HEK293 (cell line): Measurements from ENCODE around the gene RBPJL.

Source experiments
- CTCF ChIA-PET: fragments of 350-600 bp; formaldehyde crosslinking; extraction: SDS; loops from one replicate; lab custom pipeline; 2021; ENCODE audit warnings: antibody characterized with exemption; lab: Yijun Ruan, JAX
- POLR2A ChIA-PET: fragments of 300-600 bp; formaldehyde crosslinking; extraction: SDS; loops from one replicate; lab custom pipeline; 2020; ENCODE audit warnings: antibody characterized with exemption, inconsistent platforms; lab: Yijun Ruan, JAX
- H3K27ac ChIP-seq: fragments of 200-500 bp; sonication (Bioruptor generic); 2 replicates; pipeline ENCODE4 v1.5.1; 2014; ENCODE audit warnings: low read depth, low read length, control low read depth, inconsistent platforms; ENCODE audit errors: extremely low read depth
- H3K36me3 ChIP-seq, 2 experiments: fragments of 200-500 bp in 1 of 2; sonication (Bioruptor generic) in 1 of 2; 1 replicate in 1 of 2; 2 replicates in 1 of 2; pipeline ENCODE4 v1.5.1; 2014 to 2017; ENCODE audit warnings: inconsistent platforms in 2 of 2, low read length in 2 of 2; ENCODE audit not compliant: control insufficient read depth in 2 of 2, insufficient read depth in 1 of 2
- H3K4me1 ChIP-seq: fragments of 200-500 bp; sonication (Bioruptor generic); 2 replicates; pipeline ENCODE4 v1.5.1; 2014; ENCODE audit warnings: mild to moderate bottlenecking, low read length, inconsistent platforms; ENCODE audit not compliant: control insufficient read depth, insufficient read depth
- H3K4me3 ChIP-seq: 2 replicates; pipeline ENCODE4 v1.5.1; 2011; ENCODE audit warnings: low read depth, mild to moderate bottlenecking, control low read depth, low read length, moderate library complexity
- H3K9me3 ChIP-seq: fragments of 200-500 bp; sonication (Bioruptor generic); 2 replicates; pipeline ENCODE4 v1.5.1; 2014; ENCODE audit warnings: low read depth, low read length, inconsistent platforms; ENCODE audit not compliant: control insufficient read depth, insufficient read depth
- FEZF1 ChIP-seq: fragments of 450-650 bp; formaldehyde crosslinking; IDR thresholded peaks from 2 replicates; pipeline ENCODE4 v1.5.1; 2016; ENCODE audit warnings: missing biosample characterization, missing genetic modification characterization
- GLI4 ChIP-seq: fragments of 450-650 bp; formaldehyde crosslinking; IDR thresholded peaks from 2 replicates; pipeline ENCODE4 v1.5.1; 2016; ENCODE audit warnings: missing biosample characterization, missing genetic modification characterization
- GLIS1 ChIP-seq: fragments of 450-650 bp; formaldehyde crosslinking; IDR thresholded peaks from 2 replicates; pipeline ENCODE4 v1.5.1; 2016; ENCODE audit warnings: missing biosample characterization, missing genetic modification characterization
- IKZF3 ChIP-seq: fragments of 450-650 bp; IDR thresholded peaks from 2 replicates; pipeline ENCODE4 v1.5.0; 2018; ENCODE audit warnings: missing biosample characterization, mild to moderate bottlenecking, missing genetic modification characterization, moderate library complexity
- KLF1 ChIP-seq: fragments of 450-650 bp; formaldehyde crosslinking; IDR thresholded peaks from 2 replicates; pipeline ENCODE4 v1.5.1; 2016; ENCODE audit warnings: missing biosample characterization, missing genetic modification characterization
- KLF7 ChIP-seq: fragments of 450-650 bp; formaldehyde crosslinking; IDR thresholded peaks from 2 replicates; pipeline ENCODE4 v1.5.1; 2016; ENCODE audit warnings: missing biosample characterization, missing genetic modification characterization, borderline replicate concordance
- MZF1 ChIP-seq: fragments of 450-650 bp; formaldehyde crosslinking; IDR thresholded peaks from 2 replicates; pipeline ENCODE4 v1.5.1; 2017; ENCODE audit warnings: missing biosample characterization, missing genetic modification characterization, borderline replicate concordance
- OSR2 ChIP-seq: fragments of 450-650 bp; formaldehyde crosslinking; IDR thresholded peaks from 2 replicates; pipeline ENCODE4 v1.5.1; 2016; ENCODE audit warnings: missing biosample characterization, missing genetic modification characterization
- SP7 ChIP-seq: fragments of 450-650 bp; formaldehyde crosslinking; IDR thresholded peaks from 2 replicates; pipeline ENCODE4 v1.5.1; 2016; ENCODE audit warnings: missing biosample characterization, missing genetic modification characterization
- WT1 ChIP-seq: fragments of 450-650 bp; formaldehyde crosslinking; IDR thresholded peaks from 2 replicates; pipeline ENCODE4 v1.5.1; 2016; ENCODE audit warnings: missing biosample characterization, missing genetic modification characterization
- ZFP3 ChIP-seq: fragments of 450-650 bp; formaldehyde crosslinking; IDR thresholded peaks from 2 replicates; pipeline ENCODE4 v1.5.1; 2016; ENCODE audit warnings: low read depth, missing biosample characterization, missing genetic modification characterization
- ZNF133 ChIP-seq: fragments of 450-650 bp; formaldehyde crosslinking; IDR thresholded peaks from 2 replicates; pipeline ENCODE4 v1.5.1; 2016; ENCODE audit warnings: missing biosample characterization, missing genetic modification characterization
- ZNF175 ChIP-seq: fragments of 450-650 bp; formaldehyde crosslinking; IDR thresholded peaks from 2 replicates; pipeline ENCODE4 v1.5.1; 2016; ENCODE audit warnings: missing biosample characterization, missing genetic modification characterization
- ZNF248 ChIP-seq: fragments of 450-650 bp; formaldehyde crosslinking; IDR thresholded peaks from 2 replicates; pipeline ENCODE4 v1.5.1; 2017; ENCODE audit warnings: missing biosample characterization, missing genetic modification characterization
- ZNF350 ChIP-seq: fragments of 450-650 bp; formaldehyde crosslinking; IDR thresholded peaks from 2 replicates; pipeline ENCODE4 v1.5.0; 2017; ENCODE audit warnings: missing biosample characterization, mild to moderate bottlenecking, missing genetic modification characterization
- ZNF366 ChIP-seq: fragments of 450-650 bp; formaldehyde crosslinking; conservative IDR thresholded peaks from 2 replicates; pipeline ENCODE4 v1.5.1; 2016; ENCODE audit warnings: missing biosample characterization, missing genetic modification characterization
- ZNF394 ChIP-seq: fragments of 450-650 bp; formaldehyde crosslinking; IDR thresholded peaks from 2 replicates; pipeline ENCODE4 v1.5.1; 2016; ENCODE audit warnings: missing biosample characterization, missing genetic modification characterization, mild to moderate bottlenecking, moderate library complexity, borderline replicate concordance
- ZNF404 ChIP-seq: fragments of 450-650 bp; formaldehyde crosslinking; IDR thresholded peaks from 2 replicates; pipeline ENCODE4 v1.5.1; 2017; ENCODE audit warnings: missing biosample characterization, missing genetic modification characterization
- ZNF558 ChIP-seq: fragments of 450-650 bp; formaldehyde crosslinking; IDR thresholded peaks from 2 replicates; pipeline ENCODE4 v1.5.1; 2016; ENCODE audit warnings: missing biosample characterization, missing genetic modification characterization
- ZNF843 ChIP-seq: fragments of 450-650 bp; formaldehyde crosslinking; IDR thresholded peaks from 2 replicates; pipeline ENCODE4 v1.5.1; 2016; ENCODE audit warnings: missing biosample characterization, missing genetic modification characterization
- TF ChIP-seq, protein P1 (sequence below): fragments of 450-650 bp; formaldehyde crosslinking; IDR thresholded peaks from 2 replicates; pipeline ENCODE4 v1.5.1; 2017; ENCODE audit warnings: missing biosample characterization, missing genetic modification characterization
- TF ChIP-seq, protein P2 (sequence below): fragments of 450-650 bp; formaldehyde crosslinking; IDR thresholded peaks from 2 replicates; pipeline ENCODE4 v1.5.1; 2016; ENCODE audit warnings: missing biosample characterization, missing genetic modification characterization
- TF ChIP-seq, protein P3 (sequence below): fragments of 450-650 bp; formaldehyde crosslinking; IDR thresholded peaks from 2 replicates; pipeline ENCODE4 v1.5.1; 2016; ENCODE audit warnings: missing biosample characterization, missing genetic modification characterization
- TF ChIP-seq, protein P4 (sequence below): fragments of 450-650 bp; formaldehyde crosslinking; conservative IDR thresholded peaks from 2 replicates; pipeline ENCODE4 v1.5.1; 2016; ENCODE audit warnings: low read depth, missing biosample characterization, missing genetic modification characterization
- TF ChIP-seq, protein P5 (sequence below): fragments of 450-650 bp; formaldehyde crosslinking; IDR thresholded peaks from 2 replicates; pipeline ENCODE4 v1.5.1; 2016; ENCODE audit warnings: missing biosample characterization, missing genetic modification characterization

Gene RBPJL

DNA sequence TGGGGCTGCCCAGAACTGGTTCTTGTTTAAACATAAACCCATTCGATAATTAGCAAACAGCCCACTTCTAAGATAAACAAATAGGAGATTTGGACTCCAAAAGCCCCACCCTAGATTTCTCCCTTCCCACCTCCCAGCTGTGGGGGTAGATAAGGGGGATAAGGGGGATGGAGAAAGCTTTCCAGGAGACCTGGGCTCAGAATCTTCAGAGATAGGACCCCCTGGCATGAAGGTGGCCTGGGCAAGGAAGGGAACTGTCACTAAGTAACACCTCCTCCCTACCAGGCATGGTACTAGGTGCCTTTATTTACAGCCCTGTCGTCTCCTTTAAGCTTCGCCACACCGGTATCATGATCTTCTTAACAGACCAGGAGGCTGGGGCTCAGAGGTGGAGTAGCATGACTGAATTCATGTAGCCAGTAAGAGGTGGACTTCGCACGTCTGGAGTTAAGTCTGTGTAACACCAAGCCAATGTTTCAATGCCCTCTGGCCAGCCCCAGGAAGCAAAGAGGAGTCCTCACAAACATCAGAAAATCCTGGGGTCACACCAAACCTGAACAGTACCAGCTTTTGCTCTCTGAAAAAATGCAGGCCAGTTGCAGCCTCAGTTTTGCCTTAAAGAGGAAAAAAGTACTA lies 37.0 kb downstream of the RBPJL start (continued):
- TF ChIP-seq, protein P1, sequence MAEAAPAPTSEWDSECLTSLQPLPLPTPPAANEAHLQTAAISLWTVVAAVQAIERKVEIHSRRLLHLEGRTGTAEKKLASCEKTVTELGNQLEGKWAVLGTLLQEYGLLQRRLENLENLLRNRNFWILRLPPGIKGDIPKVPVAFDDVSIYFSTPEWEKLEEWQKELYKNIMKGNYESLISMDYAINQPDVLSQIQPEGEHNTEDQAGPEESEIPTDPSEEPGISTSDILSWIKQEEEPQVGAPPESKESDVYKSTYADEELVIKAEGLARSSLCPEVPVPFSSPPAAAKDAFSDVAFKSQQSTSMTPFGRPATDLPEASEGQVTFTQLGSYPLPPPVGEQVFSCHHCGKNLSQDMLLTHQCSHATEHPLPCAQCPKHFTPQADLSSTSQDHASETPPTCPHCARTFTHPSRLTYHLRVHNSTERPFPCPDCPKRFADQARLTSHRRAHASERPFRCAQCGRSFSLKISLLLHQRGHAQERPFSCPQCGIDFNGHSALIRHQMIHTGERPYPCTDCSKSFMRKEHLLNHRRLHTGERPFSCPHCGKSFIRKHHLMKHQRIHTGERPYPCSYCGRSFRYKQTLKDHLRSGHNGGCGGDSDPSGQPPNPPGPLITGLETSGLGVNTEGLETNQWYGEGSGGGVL (tag by site-specific recombination), result peak; percentile 63
- no peak for TF ChIP-seq ZNF366 (tag by site-specific recombination)
- no peak for TF ChIP-seq ZNF133 (tag by site-specific recombination)
- TF ChIP-seq ZNF248 (tag by site-specific recombination), result no peak
- TF ChIP-seq SP7 (tag by site-specific recombination), result no peak
- TF ChIP-seq FEZF1 (tag by site-specific recombination), result no peak
- peak; percentile 83 for TF ChIP-seq GLIS1 (tag by site-specific recombination)
- TF ChIP-seq GLI4 (tag by site-specific recombination), result no peak
- TF ChIP-seq ZNF394 (tag by site-specific recombination), result 0 out of 2 replicates have a peak, but pooled peaks have one; percentile 21
- TF ChIP-seq IKZF3, result peak; percentile 30; the same call in 1 of the 2 replicates
- no peak for TF ChIP-seq KLF7
- no peak for TF ChIP-seq ZNF843
- TF ChIP-seq, protein P2, sequence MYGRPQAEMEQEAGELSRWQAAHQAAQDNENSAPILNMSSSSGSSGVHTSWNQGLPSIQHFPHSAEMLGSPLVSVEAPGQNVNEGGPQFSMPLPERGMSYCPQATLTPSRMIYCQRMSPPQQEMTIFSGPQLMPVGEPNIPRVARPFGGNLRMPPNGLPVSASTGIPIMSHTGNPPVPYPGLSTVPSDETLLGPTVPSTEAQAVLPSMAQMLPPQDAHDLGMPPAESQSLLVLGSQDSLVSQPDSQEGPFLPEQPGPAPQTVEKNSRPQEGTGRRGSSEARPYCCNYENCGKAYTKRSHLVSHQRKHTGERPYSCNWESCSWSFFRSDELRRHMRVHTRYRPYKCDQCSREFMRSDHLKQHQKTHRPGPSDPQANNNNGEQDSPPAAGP (tag by site-specific recombination), result 0 out of 2 replicates have a peak, but pooled peaks have one; percentile 23
- TF ChIP-seq OSR2 (tag by site-specific recombination), result no peak
- TF ChIP-seq KLF1, result peak; percentile 87

DNA sequence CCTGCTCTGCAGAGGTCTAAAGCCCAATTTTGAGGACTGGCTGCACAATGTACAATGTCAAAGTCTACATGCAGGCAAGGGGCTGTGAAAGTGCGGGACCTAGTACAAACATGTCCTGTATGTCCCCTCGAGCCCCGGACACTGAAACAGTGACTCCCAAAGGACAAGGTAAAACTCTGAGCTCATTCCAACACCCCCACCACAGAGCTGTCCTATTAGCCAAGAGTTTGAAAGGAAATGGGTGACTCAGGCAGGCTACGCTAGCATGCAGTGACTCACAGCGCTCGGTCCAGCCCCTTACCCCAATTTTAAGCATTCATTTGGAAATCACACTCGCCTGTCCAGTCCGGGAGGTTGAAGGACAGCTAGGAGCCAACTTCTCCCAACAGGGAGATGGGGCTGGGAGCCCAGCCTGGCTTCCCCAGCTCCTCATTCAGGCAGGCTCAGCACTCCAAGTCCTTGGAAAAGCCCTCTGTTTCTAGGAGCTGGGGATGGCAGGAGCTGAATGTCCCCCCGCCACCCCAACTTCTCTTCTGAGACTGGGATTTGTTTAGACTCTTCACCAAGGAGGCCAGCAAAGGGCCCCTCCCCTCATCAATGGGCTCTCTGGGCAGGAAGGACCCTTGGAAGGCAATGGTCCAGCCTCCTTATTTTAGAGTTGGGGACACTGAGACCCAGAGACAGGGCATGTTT lies 37.7 kb downstream of the RBPJL start:
- Histone ChIP-seq H3K4me1 (peaks cover 38% of the 10 kb centered on the region), H3K36me3 (peaks cover 0 to 9% of the 10 kb centered on the region in 2 experiments; a peak in 1 of 3 replicates), H3K27ac (peak overlapping the region; percentile 44; the same call in 1 of the 2 replicates), H3K9me3 (no peaks in the 10 kb centered on the region), H3K4me3 (no peak overlapping the region)
- ChIA-PET POLR2A (interaction anchor here (0.8 to 2.1 kb wide), 4 partner anchors 9 to 63 kb away, joined by 3 to 11 read pairs (median 5); partner anchors contain the start of gene SYS1), CTCF (interaction anchor here (0.6 to 2.3 kb wide), 6 partner anchors 14 to 611 kb away, joined by 3 to 11 read pairs (median 3); partner anchors contain the start of gene SYS1)
- no peak for TF ChIP-seq ZNF175
- TF ChIP-seq MZF1 (tag by site-specific recombination), result no peak
- no peak; the same call in 1 of the 2 replicates for TF ChIP-seq ZNF394 (tag by site-specific recombination)
- no peak for TF ChIP-seq ZFP3 (tag by site-specific recombination)
- TF ChIP-seq ZNF558 (tag by site-specific recombination), result no peak
- TF ChIP-seq, protein P3, sequence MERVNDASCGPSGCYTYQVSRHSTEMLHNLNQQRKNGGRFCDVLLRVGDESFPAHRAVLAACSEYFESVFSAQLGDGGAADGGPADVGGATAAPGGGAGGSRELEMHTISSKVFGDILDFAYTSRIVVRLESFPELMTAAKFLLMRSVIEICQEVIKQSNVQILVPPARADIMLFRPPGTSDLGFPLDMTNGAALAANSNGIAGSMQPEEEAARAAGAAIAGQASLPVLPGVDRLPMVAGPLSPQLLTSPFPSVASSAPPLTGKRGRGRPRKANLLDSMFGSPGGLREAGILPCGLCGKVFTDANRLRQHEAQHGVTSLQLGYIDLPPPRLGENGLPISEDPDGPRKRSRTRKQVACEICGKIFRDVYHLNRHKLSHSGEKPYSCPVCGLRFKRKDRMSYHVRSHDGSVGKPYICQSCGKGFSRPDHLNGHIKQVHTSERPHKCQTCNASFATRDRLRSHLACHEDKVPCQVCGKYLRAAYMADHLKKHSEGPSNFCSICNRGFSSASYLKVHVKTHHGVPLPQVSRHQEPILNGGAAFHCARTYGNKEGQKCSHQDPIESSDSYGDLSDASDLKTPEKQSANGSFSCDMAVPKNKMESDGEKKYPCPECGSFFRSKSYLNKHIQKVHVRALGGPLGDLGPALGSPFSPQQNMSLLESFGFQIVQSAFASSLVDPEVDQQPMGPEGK, result peak; percentile 44; the same call in 1 of the 2 replicates
- TF ChIP-seq, protein P4, sequence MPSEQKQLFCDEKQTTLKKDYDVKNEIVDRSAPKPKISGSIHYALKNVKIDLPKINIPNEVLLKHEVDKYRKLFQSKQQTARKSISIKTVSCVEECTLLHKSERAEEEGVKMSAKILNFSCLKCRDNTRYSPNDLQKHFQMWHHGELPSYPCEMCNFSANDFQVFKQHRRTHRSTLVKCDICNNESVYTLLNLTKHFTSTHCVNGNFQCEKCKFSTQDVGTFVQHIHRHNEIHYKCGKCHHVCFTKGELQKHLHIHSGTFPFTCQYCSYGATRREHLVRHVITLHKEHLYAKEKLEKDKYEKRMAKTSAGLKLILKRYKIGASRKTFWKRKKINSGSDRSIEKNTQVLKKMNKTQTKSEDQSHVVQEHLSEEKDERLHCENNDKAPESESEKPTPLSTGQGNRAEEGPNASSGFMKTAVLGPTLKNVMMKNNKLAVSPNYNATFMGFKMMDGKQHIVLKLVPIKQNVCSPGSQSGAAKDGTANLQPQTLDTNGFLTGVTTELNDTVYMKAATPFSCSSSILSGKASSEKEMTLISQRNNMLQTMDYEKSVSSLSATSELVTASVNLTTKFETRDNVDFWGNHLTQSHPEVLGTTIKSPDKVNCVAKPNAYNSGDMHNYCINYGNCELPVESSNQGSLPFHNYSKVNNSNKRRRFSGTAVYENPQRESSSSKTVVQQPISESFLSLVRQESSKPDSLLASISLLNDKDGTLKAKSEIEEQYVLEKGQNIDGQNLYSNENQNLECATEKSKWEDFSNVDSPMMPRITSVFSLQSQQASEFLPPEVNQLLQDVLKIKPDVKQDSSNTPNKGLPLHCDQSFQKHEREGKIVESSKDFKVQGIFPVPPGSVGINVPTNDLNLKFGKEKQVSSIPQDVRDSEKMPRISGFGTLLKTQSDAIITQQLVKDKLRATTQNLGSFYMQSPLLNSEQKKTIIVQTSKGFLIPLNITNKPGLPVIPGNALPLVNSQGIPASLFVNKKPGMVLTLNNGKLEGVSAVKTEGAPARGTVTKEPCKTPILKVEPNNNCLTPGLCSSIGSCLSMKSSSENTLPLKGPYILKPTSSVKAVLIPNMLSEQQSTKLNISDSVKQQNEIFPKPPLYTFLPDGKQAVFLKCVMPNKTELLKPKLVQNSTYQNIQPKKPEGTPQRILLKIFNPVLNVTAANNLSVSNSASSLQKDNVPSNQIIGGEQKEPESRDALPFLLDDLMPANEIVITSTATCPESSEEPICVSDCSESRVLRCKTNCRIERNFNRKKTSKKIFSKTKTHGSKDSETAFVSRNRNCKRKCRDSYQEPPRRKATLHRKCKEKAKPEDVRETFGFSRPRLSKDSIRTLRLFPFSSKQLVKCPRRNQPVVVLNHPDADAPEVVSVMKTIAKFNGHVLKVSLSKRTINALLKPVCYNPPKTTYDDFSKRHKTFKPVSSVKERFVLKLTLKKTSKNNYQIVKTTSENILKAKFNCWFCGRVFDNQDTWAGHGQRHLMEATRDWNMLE (tag by site-specific recombination), result no peak
- TF ChIP-seq WT1, result no peak
- TF ChIP-seq, protein P5, sequence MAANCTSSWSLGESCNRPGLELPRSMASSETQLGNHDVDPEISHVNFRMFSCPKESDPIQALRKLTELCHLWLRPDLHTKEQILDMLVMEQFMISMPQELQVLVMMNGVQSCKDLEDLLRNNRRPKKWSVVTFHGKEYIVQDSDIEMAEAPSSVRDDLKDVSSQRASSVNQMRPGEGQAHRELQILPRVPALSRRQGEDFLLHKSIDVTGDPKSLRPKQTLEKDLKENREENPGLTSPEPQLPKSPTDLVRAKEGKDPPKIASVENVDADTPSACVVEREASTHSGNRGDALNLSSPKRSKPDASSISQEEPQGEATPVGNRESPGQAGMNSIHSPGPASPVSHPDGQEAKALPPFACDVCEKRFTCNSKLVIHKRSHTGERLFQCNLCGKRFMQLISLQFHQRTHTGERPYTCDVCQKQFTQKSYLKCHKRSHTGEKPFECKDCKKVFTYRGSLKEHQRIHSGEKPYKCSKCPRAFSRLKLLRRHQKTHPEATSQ (tag by site-specific recombination), result no peak
- no peak for TF ChIP-seq ZNF350 (tag by site-specific recombination)
- TF ChIP-seq ZNF404 (tag by site-specific recombination), result no peak
